Kidney (tissue), 14 donors: Measurements from ENCODE around the gene OXT. TPM values are rescaled to one million over a fixed set of nuclear protein-coding genes. Genes with fewer than 3 reads are reported as not detected.

Source experiments
- DNase-seq, 5 donors: peaks; one replicate each; pipeline ENCODE4 v3.0.0-alpha.2; 2013 to 2020
- FAIRE-seq: peaks from 2 replicates; lab custom pipeline; 2012; peaks lifted over from hg19 to GRCh38; lab: Jason Lieb, UNC
- H3K27ac ChIP-seq, 2 donors: one replicate each; pipeline ENCODE4 v1.7.0; 2013; ENCODE audit warnings: low read depth in 2 of 2, low read length in 2 of 2, inconsistent platforms in 1 of 2
- H3K27me3 ChIP-seq: one replicate; pipeline ENCODE4 v1.7.1; 2013; ENCODE audit warnings: low read length, inconsistent platforms; ENCODE audit not compliant: control insufficient read depth, insufficient read depth
- H3K36me3 ChIP-seq, 3 donors: one replicate each; pipeline versions ENCODE4 v1.7.0 to v1.7.1; 2013; ENCODE audit warnings: low read length in 3 of 3, control low read depth in 1 of 3, inconsistent platforms in 1 of 3; ENCODE audit not compliant: insufficient read depth in 3 of 3, control insufficient read depth in 2 of 3
- H3K4me1 ChIP-seq, 3 donors: one replicate each; pipeline versions ENCODE4 v1.7.0 to v1.7.1; 2013; ENCODE audit warnings: low read length in 3 of 3, inconsistent platforms in 1 of 3, low read depth in 1 of 3; ENCODE audit not compliant: control insufficient read depth in 2 of 3, insufficient read depth in 2 of 3
- H3K4me3 ChIP-seq, 3 donors: one replicate each; pipeline versions ENCODE4 v1.7.0 to v1.8.1; 2013; ENCODE audit warnings: low read length in 3 of 3, control low read depth in 1 of 3, inconsistent platforms in 1 of 3
- H3K9ac ChIP-seq, 3 donors: one replicate each; pipeline versions ENCODE4 v1.7.0 to v1.7.1; 2013; ENCODE audit warnings: low read length in 3 of 3, control low read depth in 1 of 3, inconsistent platforms in 1 of 3
- H3K9me3 ChIP-seq, 3 donors: one replicate each; pipeline versions ENCODE4 v1.7.0 to v1.7.1; 2013; ENCODE audit warnings: low read length in 3 of 3, control low read depth in 1 of 3, inconsistent platforms in 1 of 3; ENCODE audit not compliant: control insufficient read depth in 2 of 3, insufficient read depth in 1 of 3
- CTCF ChIP-seq: IDR thresholded peaks from 3 replicates; pipeline ENCODE4 v1.5.1; 2012; ENCODE audit warnings: mild to moderate bottlenecking, moderate library complexity, borderline replicate concordance; ENCODE audit not compliant: insufficient read depth; ENCODE audit errors: extremely low read depth
- intact Hi-C: fragments of 100-400 bp; cut with DNase I; formaldehyde crosslinking; loops from one replicate; pipeline ENCODE4 v1.11.1; 2022
- polyA plus RNA-seq: library from polyadenylated mRNA; stranded (reverse); fragments of 350-450 nt; fragmentation: Illumina TruSeq; extraction: RNeasy Lipid Tissue Mini Kit (QIAGEN cat#74804); gene quantifications from one replicate; pipeline ENCODE4 v1.2.3, GENCODE V29; 2014; ENCODE audit warnings: low read depth, low replicate concordance; ENCODE audit not compliant: insufficient read depth
- total RNA-seq: library from RNA; stranded (reverse); fragmentation: NEBNext Ultra II Directional; extraction: Animal tissue kit (Norgen Biotek cat#: 25700); gene quantifications from one replicate; pipeline ENCODE4 v1.2.1, GENCODE V29; 2021
- donor health status: control.
- donor health status: control.
- donor health status: control.
- donor health status: control.
- donor health status: control.
- donor health status: DM: yes; HTN: yes; CAD: no.
- donor health status: Normal renal cell carcinoma (clear cell type).

Gene OXT
- total and polyA plus RNA-seq, 2 donors from 2014 or later, result 10.8 TPM; not detected in 1

- DNase-seq, result peak in 1 of 5 donors; percentile 7
- Histone ChIP-seq H3K9me3 (no peaks in the 10 kb centered on the region), H3K36me3 (peaks cover 0 to 10% (median 6%) of the 10 kb centered on the region in 3 donors), H3K9ac (no peak overlapping the region), H3K4me3 (no peak overlapping the region), H3K27me3 (no peaks in the 10 kb centered on the region), H3K27ac (no peak overlapping the region), H3K4me1 (no peaks in the 10 kb centered on the region)
- no peak for TF ChIP-seq CTCF
- intact Hi-C loops, result loop anchor here (10.0 kb wide), 1 partner anchor 64 kb away; no protein-coding TSS in a partner anchor
- FAIRE-seq, result no peak
Measured at GRCh38 chr20:3119044-3119443, 47.6 kb downstream of the OXT start.

GRCh38 chr20:3121271-3121911 lies 50.0 kb downstream of the OXT start:
- intact Hi-C loops, result no loop called here
- Histone ChIP-seq H3K4me1 (no peaks in the 10 kb centered on the region), H3K9ac (no peak overlapping the region), H3K27me3 (no peaks in the 10 kb centered on the region), H3K27ac (no peak overlapping the region), H3K4me3 (no peak overlapping the region), H3K9me3 (no peaks in the 10 kb centered on the region), H3K36me3 (peaks cover 0 to 10% (median 6%) of the 10 kb centered on the region in 3 donors)
- no peak for TF ChIP-seq CTCF
- FAIRE-seq, result no peak
- peak in 1 of 5 donors; percentile 39 for DNase-seq

Other genes starting within 250 kb of the OXT start
- gene PCED1A, start 231.0 kb upstream of the OXT start, total RNA-seq, result 47.7 TPM
- 43.6 TPM for gene PCED1A, start 231.0 kb upstream of the OXT start, polyA plus RNA-seq
- 38.6 TPM for gene VPS16, start 230.9 kb upstream of the OXT start, total RNA-seq
- 38.8 TPM for gene VPS16, start 230.9 kb upstream of the OXT start, polyA plus RNA-seq
- gene PTPRA, start 198.1 kb upstream of the OXT start, total RNA-seq, result 70.3 TPM
- gene PTPRA, start 198.1 kb upstream of the OXT start, polyA plus RNA-seq, result 33.1 TPM
- gene GNRH2, start 28.0 kb upstream of the OXT start, total RNA-seq, result not detected
- not detected for gene GNRH2, start 28.0 kb upstream of the OXT start, polyA plus RNA-seq
- 39.8 TPM for gene MRPS26, start 25.6 kb upstream of the OXT start, total RNA-seq
- 109 TPM for gene MRPS26, start 25.6 kb upstream of the OXT start, polyA plus RNA-seq
- not detected for gene AVP, start 13.1 kb downstream of the OXT start, total RNA-seq
- gene AVP, start 13.1 kb downstream of the OXT start, polyA plus RNA-seq, result 2.1 TPM
- gene FASTKD5, start 88.2 kb downstream of the OXT start, total RNA-seq, result 15.8 TPM
- gene FASTKD5, start 88.2 kb downstream of the OXT start, polyA plus RNA-seq, result 17.3 TPM
- gene UBOX5, start 88.2 kb downstream of the OXT start, total RNA-seq, result 7.2 TPM
- 5.6 TPM for gene UBOX5, start 88.2 kb downstream of the OXT start, polyA plus RNA-seq
- gene LZTS3, start 101.9 kb downstream of the OXT start, total RNA-seq, result 20.0 TPM
- 23.0 TPM for gene LZTS3, start 101.9 kb downstream of the OXT start, polyA plus RNA-seq
- 81.8 TPM for gene DDRGK1, start 133.1 kb downstream of the OXT start, total RNA-seq
- 92.5 TPM for gene DDRGK1, start 133.1 kb downstream of the OXT start, polyA plus RNA-seq
- 59.7 TPM for gene ITPA, start 137.9 kb downstream of the OXT start, total RNA-seq
- 81.1 TPM for gene ITPA, start 137.9 kb downstream of the OXT start, polyA plus RNA-seq
- 7.6 TPM for gene SLC4A11, start 167.6 kb downstream of the OXT start, total RNA-seq
- gene SLC4A11, start 167.6 kb downstream of the OXT start, polyA plus RNA-seq, result 14.8 TPM